H9 (cell line): ENCODE data around the gene PTRH1. TPM values are rescaled to one million over a fixed set of nuclear protein-coding genes. Genes with fewer than 3 reads are reported as not detected.

Source experiments
- DNase-seq: peaks from one replicate; pipeline ENCODE4 v3.0.0-alpha.2; 2017
- H2AFZ ChIP-seq: one replicate; pipeline ENCODE4 v1.6.1; 2013; ENCODE audit warnings: mild to moderate bottlenecking, low read length, control low read depth, moderate library complexity
- H2AK5ac ChIP-seq: 2 replicates; pipeline ENCODE4 v1.6.1; 2013; ENCODE audit warnings: low read length, control low read depth, mixed read lengths; ENCODE audit not compliant: insufficient read length
- H2BK120ac ChIP-seq: one replicate; pipeline ENCODE4 v1.6.1; 2013; ENCODE audit warnings: low read depth, mild to moderate bottlenecking, low read length, control low read depth, inconsistent platforms; ENCODE audit not compliant: poor library complexity, severe bottlenecking
- H2BK12ac ChIP-seq: 2 replicates; pipeline ENCODE4 v1.6.1; 2013; ENCODE audit warnings: low read length, control low read depth, mixed read lengths, low read depth; ENCODE audit not compliant: insufficient read length
- H2BK15ac ChIP-seq: 2 replicates; pipeline ENCODE4 v1.6.1; 2013; ENCODE audit warnings: low read depth, low read length, control low read depth
- H2BK20ac ChIP-seq: one replicate; pipeline ENCODE4 v1.6.1; 2013; ENCODE audit warnings: low read depth, mild to moderate bottlenecking, low read length, control low read depth, inconsistent platforms; ENCODE audit not compliant: poor library complexity, severe bottlenecking
- H2BK5ac ChIP-seq: 2 replicates; pipeline ENCODE4 v1.6.1; 2013; ENCODE audit warnings: low read length, control low read depth, mixed read lengths; ENCODE audit not compliant: insufficient read length
- H3K14ac ChIP-seq: 2 replicates; pipeline ENCODE4 v1.6.1; 2013; ENCODE audit warnings: low read length, control low read depth; ENCODE audit not compliant: insufficient read depth
- H3K18ac ChIP-seq: 2 replicates; pipeline ENCODE4 v1.6.1; 2013; ENCODE audit warnings: low read depth, mild to moderate bottlenecking, mixed read lengths, low read length, control low read depth; ENCODE audit not compliant: insufficient read length
- H3K23ac ChIP-seq: 2 replicates; pipeline ENCODE4 v1.6.1; 2013; ENCODE audit warnings: low read length, control low read depth, mixed read lengths, low read depth; ENCODE audit not compliant: insufficient read length
- H3K23me2 ChIP-seq: 2 replicates; pipeline ENCODE4 v1.6.1; 2013; ENCODE audit warnings: low read depth, mild to moderate bottlenecking, mixed read lengths, low read length, control low read depth; ENCODE audit not compliant: insufficient read length, poor library complexity, severe bottlenecking
- H3K27ac ChIP-seq: 2 replicates; pipeline ENCODE4 v1.5.1; 2013; ENCODE audit warnings: low read length, control low read depth, mixed read lengths, low read depth; ENCODE audit not compliant: insufficient read length
- H3K27me3 ChIP-seq: 2 replicates; pipeline ENCODE4 v1.6.1; 2013; ENCODE audit warnings: low read length, control low read depth, inconsistent platforms; ENCODE audit not compliant: insufficient read depth
- H3K4ac ChIP-seq: 2 replicates; pipeline ENCODE4 v1.6.1; 2013; ENCODE audit warnings: low read depth, mild to moderate bottlenecking, control low read depth, inconsistent platforms, low read length, moderate library complexity
- H3K4me1 ChIP-seq: 2 replicates; pipeline ENCODE4 v1.6.1; 2013; ENCODE audit warnings: low read length, control low read depth, inconsistent platforms; ENCODE audit not compliant: insufficient read depth
- H3K4me2 ChIP-seq: 2 replicates; pipeline ENCODE4 v1.6.1; 2013; ENCODE audit warnings: low read length, control low read depth, mixed read lengths; ENCODE audit not compliant: insufficient read length, insufficient read depth
- H3K56ac ChIP-seq: 2 replicates; pipeline ENCODE4 v1.6.1; 2013; ENCODE audit warnings: low read depth, mild to moderate bottlenecking, mixed read lengths, low read length, control low read depth; ENCODE audit not compliant: insufficient read length
- H3K79me1 ChIP-seq: 2 replicates; pipeline ENCODE4 v1.6.1; 2013; ENCODE audit warnings: low read depth, mild to moderate bottlenecking, moderate library complexity, low read length, control low read depth, inconsistent platforms; ENCODE audit not compliant: insufficient read depth, poor library complexity, severe bottlenecking
- H3K79me2 ChIP-seq: 2 replicates; pipeline ENCODE4 v1.6.1; 2013; ENCODE audit warnings: low read length, control low read depth, inconsistent platforms; ENCODE audit not compliant: insufficient read depth
- H3K9ac ChIP-seq: 2 replicates; pipeline ENCODE4 v1.6.1; 2013; ENCODE audit warnings: low read length, control low read depth, mixed read lengths; ENCODE audit not compliant: insufficient read length; ENCODE audit errors: extremely low read depth
- H3K9me3 ChIP-seq: one replicate; pipeline ENCODE4 v1.6.1; 2013; ENCODE audit warnings: low read depth, low read length, inconsistent platforms; ENCODE audit not compliant: control insufficient read depth
- H3T11ph ChIP-seq: one replicate; pipeline ENCODE4 v1.6.1; 2013; ENCODE audit warnings: mild to moderate bottlenecking, low read length, control low read depth, inconsistent platforms
- H4K20me1 ChIP-seq: one replicate; pipeline ENCODE4 v1.6.1; 2013; ENCODE audit not compliant: control insufficient read depth, insufficient read length, insufficient read depth
- H4K5ac ChIP-seq: 2 replicates; pipeline ENCODE4 v1.6.1; 2013; ENCODE audit warnings: low read depth, mild to moderate bottlenecking, mixed read lengths, low read length, control low read depth; ENCODE audit not compliant: insufficient read length
- H4K8ac ChIP-seq: replicated peaks from 2 replicates; pipeline ENCODE4 v1.6.1; 2013; ENCODE audit warnings: low read length, control low read depth, mixed read lengths, low read depth; ENCODE audit not compliant: insufficient read length
- H4K91ac ChIP-seq: 2 replicates; pipeline ENCODE4 v1.6.1; 2013; ENCODE audit warnings: low read depth, mild to moderate bottlenecking, moderate library complexity, mixed read lengths, low read length, control low read depth; ENCODE audit not compliant: insufficient read length
- H3K27ac Mint-ChIP-seq, 3 experiments: 2 replicates in 2 of 3; 3 replicates in 1 of 3; pipeline ENCODE4 v1.8.0; 2020 to 2021; ENCODE audit warnings: mixed read lengths in 3 of 3, mild to moderate bottlenecking in 1 of 3, moderate library complexity in 1 of 3
- H3K27me3 Mint-ChIP-seq: 2 replicates; pipeline ENCODE4 v1.8.0; 2021; ENCODE audit warnings: low read depth, mild to moderate bottlenecking, moderate library complexity, mixed read lengths
- H3K36me3 Mint-ChIP-seq, 3 experiments: 2 replicates in 2 of 3; 3 replicates in 1 of 3; pipeline ENCODE4 v1.8.0; 2020 to 2021; ENCODE audit warnings: low read depth in 3 of 3, mixed read lengths in 3 of 3; ENCODE audit not compliant: insufficient read depth in 1 of 3
- H3K4me1 Mint-ChIP-seq, 2 experiments: 2 replicates each; pipeline ENCODE4 v1.8.0; 2020; ENCODE audit warnings: mixed read lengths in 2 of 2
- H3K4me3 Mint-ChIP-seq, 2 experiments: 2 replicates in 1 of 2; 3 replicates in 1 of 2; pipeline ENCODE4 v1.8.0; 2020 to 2021; ENCODE audit warnings: mild to moderate bottlenecking in 2 of 2, mixed read lengths in 2 of 2, moderate library complexity in 1 of 2
- H3K9me3 Mint-ChIP-seq, 2 experiments: 2 replicates in 1 of 2; 3 replicates in 1 of 2; pipeline ENCODE4 v1.8.0; 2020; ENCODE audit warnings: mild to moderate bottlenecking in 2 of 2, mixed read lengths in 2 of 2, moderate library complexity in 1 of 2
- WGBS: extraction: QIAGEN DNeasy Blood & Tissue Kit; methylation state at CpG from one replicate; pipeline ENCODE4 v1.1.7; 2013; ENCODE audit warnings: missing lambda C conversion rate, low lambda C conversion rate, mixed read lengths; ENCODE audit not compliant: insufficient read length; ENCODE audit errors: extremely low coverage; 5-methylcytosine and 5-hydroxymethylcytosine counted together
- total RNA-seq: library from RNA; stranded (reverse); gene quantifications from 2 replicates; pipeline ENCODE4 v1.2.1, GENCODE V29; 2021
- TF ChIP-seq, protein P1 (sequence below): fragments of 200-600 bp; sonication (generic); conservative IDR thresholded peaks from 3 replicates; pipeline ENCODE4 v1.8.0; 2021; ENCODE audit warnings: antibody characterized with exemption, mild to moderate bottlenecking

The PTRH1 gene
- total RNA-seq, 1 experiment from 2014 or later, result 10.9 TPM

DNA sequence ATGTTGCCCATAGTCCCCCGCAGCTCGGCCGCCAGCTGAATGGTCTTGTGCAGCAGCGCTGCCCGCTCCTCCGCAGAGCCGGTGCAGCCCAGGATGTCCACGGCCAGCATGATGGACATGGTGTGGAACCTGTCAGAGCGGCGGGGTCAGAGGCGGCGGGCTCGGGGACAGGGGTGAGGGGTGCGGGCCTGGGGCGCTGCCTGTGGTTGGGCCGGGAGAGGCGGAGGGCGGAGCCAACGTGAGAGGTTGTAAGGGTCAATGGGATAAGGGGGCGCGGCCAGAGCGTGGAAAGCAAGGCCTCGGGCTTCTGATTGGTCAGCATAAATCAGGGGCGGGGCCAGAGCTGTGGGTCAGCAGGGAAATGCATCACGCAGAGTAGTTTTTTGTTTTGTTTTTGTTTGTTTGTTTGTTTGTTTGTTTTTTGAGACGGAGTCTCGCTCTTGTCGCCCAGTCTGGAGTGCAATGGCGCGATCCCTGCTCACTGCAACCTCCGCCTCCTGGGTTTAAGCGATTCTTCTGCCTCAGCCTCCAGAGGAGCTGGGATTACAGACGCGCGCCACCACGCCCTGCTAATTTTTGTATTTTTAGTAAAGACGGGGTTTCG is 26.5 kb upstream of the PTRH1 start:
- H4K8ac ChIP-seq, result no peak overlapping the region
- H3K27ac ChIP-seq, result no peak overlapping the region
- Mint-ChIP-seq H3K27ac (peak overlapping the region in 2 of 3 experiments; percentile 89 to 97; a peak in 4 of 7 replicates), H3K9me3 (no peaks in the 10 kb centered on the region), H3K4me3 (peak overlapping the region; percentile 73 to 91), H3K4me1 (peaks cover 4 to 15% of the 10 kb centered on the region in 2 experiments), H3K36me3 (no peaks in the 10 kb centered on the region), H3K27me3 (peaks cover 18% of the 10 kb centered on the region)
- peaks cover 7% of the 10 kb centered on the region for H3K23me2 ChIP-seq
- no peak overlapping the region for H3K18ac ChIP-seq
- H3T11ph ChIP-seq, result no peak overlapping the region
- no peaks in the 10 kb centered on the region for H3K27me3 ChIP-seq
- no peak overlapping the region for H4K5ac ChIP-seq
- TF ChIP-seq, protein P1, sequence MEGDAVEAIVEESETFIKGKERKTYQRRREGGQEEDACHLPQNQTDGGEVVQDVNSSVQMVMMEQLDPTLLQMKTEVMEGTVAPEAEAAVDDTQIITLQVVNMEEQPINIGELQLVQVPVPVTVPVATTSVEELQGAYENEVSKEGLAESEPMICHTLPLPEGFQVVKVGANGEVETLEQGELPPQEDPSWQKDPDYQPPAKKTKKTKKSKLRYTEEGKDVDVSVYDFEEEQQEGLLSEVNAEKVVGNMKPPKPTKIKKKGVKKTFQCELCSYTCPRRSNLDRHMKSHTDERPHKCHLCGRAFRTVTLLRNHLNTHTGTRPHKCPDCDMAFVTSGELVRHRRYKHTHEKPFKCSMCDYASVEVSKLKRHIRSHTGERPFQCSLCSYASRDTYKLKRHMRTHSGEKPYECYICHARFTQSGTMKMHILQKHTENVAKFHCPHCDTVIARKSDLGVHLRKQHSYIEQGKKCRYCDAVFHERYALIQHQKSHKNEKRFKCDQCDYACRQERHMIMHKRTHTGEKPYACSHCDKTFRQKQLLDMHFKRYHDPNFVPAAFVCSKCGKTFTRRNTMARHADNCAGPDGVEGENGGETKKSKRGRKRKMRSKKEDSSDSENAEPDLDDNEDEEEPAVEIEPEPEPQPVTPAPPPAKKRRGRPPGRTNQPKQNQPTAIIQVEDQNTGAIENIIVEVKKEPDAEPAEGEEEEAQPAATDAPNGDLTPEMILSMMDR, result no peak
- H2AFZ ChIP-seq, result no peak overlapping the region
- no peak overlapping the region for H3K4ac ChIP-seq
- no peaks in the 10 kb centered on the region for H3K79me2 ChIP-seq
- no peak overlapping the region for H2BK20ac ChIP-seq
- no peak overlapping the region for H2AK5ac ChIP-seq
- H3K56ac ChIP-seq, result no peak overlapping the region
- H3K9me3 ChIP-seq, result no peaks in the 10 kb centered on the region
- H3K79me1 ChIP-seq, result no peaks in the 10 kb centered on the region
- H2BK5ac ChIP-seq, result no peak overlapping the region
- no peak overlapping the region for H2BK120ac ChIP-seq
- no peak overlapping the region for H3K14ac ChIP-seq
- no peak overlapping the region for H4K91ac ChIP-seq
- H3K4me1 ChIP-seq, result no peaks in the 10 kb centered on the region
- no peak overlapping the region for H2BK15ac ChIP-seq
- WGBS, result no CpG with 5 or more reads among the region's 38 CpGs
- peak; percentile 98 for DNase-seq
- no peaks in the 10 kb centered on the region for H4K20me1 ChIP-seq
- H2BK12ac ChIP-seq, result no peak overlapping the region
- H3K23ac ChIP-seq, result no peak overlapping the region
- H3K4me2 ChIP-seq, result peak overlapping the region; percentile 75
- no peak overlapping the region for H3K9ac ChIP-seq
